ENCODE results near the gene CEP41.

DNA sequence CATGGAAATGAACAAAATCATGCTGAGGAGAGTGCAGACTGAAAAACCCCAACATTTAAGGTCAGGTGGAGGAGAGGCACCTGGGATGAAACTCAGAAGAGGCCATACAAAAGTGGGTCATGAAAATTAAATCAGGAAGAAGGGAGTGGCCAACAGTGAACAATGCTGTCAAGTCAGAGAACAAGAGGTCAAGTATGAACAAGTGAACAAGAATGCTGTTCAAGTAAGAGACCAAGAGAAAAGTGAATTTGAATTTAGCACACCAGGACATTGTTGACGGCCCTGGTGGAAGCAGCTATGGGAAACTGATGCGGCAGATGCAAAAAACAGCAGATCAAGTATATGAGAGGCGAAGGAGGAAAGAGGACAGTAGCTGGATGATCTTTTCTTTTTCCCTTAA, 7.9 kb downstream of the CEP41 start:
- TF ChIP-seq, protein P1, sequence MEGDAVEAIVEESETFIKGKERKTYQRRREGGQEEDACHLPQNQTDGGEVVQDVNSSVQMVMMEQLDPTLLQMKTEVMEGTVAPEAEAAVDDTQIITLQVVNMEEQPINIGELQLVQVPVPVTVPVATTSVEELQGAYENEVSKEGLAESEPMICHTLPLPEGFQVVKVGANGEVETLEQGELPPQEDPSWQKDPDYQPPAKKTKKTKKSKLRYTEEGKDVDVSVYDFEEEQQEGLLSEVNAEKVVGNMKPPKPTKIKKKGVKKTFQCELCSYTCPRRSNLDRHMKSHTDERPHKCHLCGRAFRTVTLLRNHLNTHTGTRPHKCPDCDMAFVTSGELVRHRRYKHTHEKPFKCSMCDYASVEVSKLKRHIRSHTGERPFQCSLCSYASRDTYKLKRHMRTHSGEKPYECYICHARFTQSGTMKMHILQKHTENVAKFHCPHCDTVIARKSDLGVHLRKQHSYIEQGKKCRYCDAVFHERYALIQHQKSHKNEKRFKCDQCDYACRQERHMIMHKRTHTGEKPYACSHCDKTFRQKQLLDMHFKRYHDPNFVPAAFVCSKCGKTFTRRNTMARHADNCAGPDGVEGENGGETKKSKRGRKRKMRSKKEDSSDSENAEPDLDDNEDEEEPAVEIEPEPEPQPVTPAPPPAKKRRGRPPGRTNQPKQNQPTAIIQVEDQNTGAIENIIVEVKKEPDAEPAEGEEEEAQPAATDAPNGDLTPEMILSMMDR (IDR thresholded peaks at IDR 0.05; ENCODE audit: low read length) = no peak
- TF ChIP-seq EZH2 (IDR thresholded peaks at IDR 0.05; ENCODE audit: borderline replicate concordance, low read length) = no peak

Measured in OCI-LY1 (cell line).